ENCODE measurements around the gene SSH2.

SSH2 gene

DNA sequence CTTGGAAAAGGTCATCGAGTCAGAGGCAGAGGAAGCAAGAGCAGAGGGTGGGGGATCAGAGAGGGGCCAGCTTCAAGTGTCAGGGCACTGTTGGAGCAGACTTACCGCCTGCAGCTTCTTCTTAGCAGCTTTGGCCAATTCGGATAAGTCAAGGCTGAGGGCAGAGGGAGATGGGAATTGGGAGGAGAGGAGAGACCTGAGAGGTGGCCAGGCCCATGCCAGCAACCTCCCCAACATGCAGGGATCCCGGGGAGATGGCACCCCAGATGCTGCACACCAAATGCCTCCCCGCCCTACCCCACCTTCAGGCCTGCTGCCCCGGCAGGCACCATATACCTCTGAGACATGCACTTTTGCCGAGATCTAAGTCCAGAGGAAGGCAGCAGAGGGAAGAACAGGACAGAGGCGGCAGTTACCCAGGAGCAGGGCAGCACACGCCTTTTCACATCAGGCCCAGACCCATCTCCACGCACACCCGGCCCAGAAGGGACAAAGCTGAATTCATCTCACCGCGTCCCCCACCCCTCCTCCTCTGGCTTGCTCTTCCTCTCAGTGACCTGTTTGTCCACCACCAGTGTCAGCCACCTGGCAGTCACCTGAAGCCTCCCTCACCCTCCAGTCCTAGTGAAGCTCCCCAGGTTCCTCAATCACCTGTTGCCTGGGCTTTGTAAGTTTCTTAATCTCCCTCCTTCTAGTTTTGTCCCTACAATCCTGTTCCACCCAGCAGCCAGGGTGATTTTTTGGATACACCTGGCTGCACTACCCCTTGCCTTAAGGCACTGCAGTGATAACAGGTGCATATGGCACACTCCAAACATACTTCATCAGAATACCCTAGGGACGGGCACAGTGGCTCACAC, 351.2 kb downstream of the SSH2 start:
- no peak for DNase-seq (ENCODE audit: low read depth, low spot score)

DNA sequence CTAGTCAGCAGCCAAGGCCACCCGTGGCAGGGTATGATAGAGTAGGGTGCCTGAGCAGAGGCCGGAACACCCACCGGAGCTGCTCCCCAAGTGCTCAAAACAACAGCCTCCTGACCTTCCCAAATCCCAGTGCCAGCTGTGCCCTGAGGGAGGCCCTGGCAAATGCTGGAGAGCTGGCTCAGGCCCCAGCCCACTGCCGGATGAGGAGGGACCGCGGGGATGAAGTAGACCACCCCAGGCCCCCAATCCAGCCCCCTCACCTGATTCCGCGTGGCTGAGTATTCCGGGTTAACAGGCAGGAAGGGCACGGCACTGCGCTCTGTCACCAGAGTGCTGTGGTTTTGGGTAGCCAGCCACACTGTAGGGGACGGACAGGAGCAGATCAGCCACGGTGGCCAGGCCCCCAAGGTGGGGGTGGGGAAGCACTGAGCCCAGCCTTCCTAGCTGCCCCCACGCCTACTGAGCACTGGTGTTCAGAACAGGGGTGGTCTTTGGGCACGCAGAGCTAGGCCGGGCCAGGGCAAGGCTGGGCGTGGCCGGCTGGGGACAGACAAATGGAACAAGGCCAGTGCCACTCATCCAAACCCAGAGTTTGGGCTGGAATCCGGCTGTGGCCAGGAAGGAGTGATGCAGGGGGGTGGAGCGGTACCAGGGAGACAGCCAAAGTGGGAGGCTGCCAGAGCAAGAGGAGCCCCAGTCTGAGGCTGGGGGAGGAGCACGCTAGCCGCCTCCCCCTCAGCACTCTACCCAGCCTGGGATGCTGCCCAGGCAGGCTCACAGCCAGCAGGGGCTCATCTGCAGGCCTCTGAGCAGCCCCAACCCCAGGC, 352.4 kb downstream of the SSH2 start:
- DNase-seq (ENCODE audit: low read depth, low spot score), result peak; percentile 75

DNA sequence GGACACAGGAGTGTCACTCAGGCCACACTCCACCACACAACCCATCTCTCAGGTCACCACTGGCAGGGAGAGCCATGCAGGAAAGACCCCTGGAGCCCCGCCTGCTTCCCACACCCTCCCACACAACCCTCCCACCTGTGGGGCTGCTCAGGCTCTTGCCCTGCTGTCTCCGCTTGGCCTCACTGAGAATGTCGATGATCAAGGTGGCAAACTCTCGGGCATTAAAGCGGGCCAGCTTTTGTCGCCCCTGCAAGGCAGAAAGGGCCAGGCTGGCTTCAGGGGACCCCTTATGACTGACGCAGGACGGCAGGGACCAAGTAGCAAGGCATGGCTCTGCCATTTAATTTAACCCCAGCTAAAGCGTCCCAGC, 353.0 kb downstream of the SSH2 start:
- no peak for DNase-seq (ENCODE audit: low read depth, low spot score)

DNA sequence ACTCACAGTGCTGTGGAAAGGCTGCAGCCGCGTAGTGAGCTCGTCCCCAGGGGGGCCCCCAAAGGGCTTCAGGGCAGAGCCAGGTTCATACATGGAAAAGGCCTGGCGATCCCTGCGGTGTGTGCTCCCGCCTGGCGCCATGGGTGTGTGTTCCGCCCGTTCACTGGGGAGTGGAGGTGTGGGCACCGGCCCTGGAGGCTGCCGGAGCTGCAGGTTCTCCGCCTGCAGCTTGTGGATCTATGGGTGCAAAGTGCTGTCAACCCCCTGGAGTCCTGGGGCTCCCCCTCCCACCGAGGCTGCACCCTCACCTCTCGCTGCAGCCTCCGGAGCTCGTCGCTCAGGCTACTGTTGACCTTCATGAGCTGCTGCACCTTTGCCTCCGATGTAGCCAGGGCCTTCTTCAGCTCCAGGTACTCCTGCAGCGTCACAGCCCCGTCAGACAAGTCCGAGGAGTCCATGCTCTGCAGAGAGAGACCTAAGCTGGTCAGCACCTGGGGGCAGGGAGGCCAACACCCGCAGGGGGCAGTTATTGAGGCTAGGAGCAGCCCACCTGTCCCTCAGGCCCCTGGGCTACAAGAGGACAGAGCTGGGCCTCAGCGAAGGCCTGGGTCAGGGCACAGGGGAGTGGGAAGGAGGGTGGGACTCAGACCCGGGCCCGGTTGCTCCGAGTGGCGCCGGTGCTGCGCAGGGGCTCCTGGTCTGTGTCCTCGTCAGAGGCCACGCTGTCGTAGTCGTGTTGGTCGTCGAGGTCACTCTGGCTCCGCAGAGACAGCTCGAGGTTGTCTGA, 353.6 kb downstream of the SSH2 start:
- DNase-seq (ENCODE audit: low read depth, low spot score), result no peak

Data from astrocyte of the hippocampus (primary cell).